Superior temporal gyrus (tissue), 1 donor: Measurements from ENCODE around the gene FAM83F.

ENCODE experiments used
- DNase-seq: peaks from one replicate; pipeline ENCODE4 v3.0.0-alpha.2; 2016; ENCODE audit errors: extremely low spot score

FAM83F gene

GRCh38 chr22:40033586-40034380, 39.0 kb downstream of the FAM83F start:
- DNase-seq, result no peak

GRCh38 chr22:40035351-40035750, 40.6 kb downstream of the FAM83F start:
- no peak for DNase-seq

- DNase-seq, result no peak
Observed at GRCh38 chr22:40036126-40036525, 41.4 kb downstream of the FAM83F start.

- DNase-seq, result peak; percentile 76
Observed at GRCh38 chr22:40036591-40037225, 42.0 kb downstream of the FAM83F start.

GRCh38 chr22:40037320-40037719, 42.6 kb downstream of the FAM83F start:
- no peak for DNase-seq

GRCh38 chr22:40039482-40040115, 44.8 kb downstream of the FAM83F start:
- peak; percentile 55 for DNase-seq

- peak; percentile 73 for DNase-seq
Observed at GRCh38 chr22:40040927-40041326, 46.2 kb downstream of the FAM83F start.

- DNase-seq, result no peak
Observed at GRCh38 chr22:40041366-40042137, 46.8 kb downstream of the FAM83F start.

- no peak for DNase-seq
Observed at GRCh38 chr22:40042312-40042711, 47.6 kb downstream of the FAM83F start.

GRCh38 chr22:40043081-40043480, 48.3 kb downstream of the FAM83F start:
- no peak for DNase-seq

- no peak for DNase-seq
Observed at GRCh38 chr22:40043793-40044101, 49.0 kb downstream of the FAM83F start.

GRCh38 chr22:40044102-40044869, 49.5 kb downstream of the FAM83F start:
- DNase-seq, result peak; percentile 100

GRCh38 chr22:40044870-40045834, 50.4 kb downstream of the FAM83F start:
- DNase-seq, result no peak

- DNase-seq, result no peak
Observed at GRCh38 chr22:40046126-40046525, 51.4 kb downstream of the FAM83F start.

- no peak for DNase-seq
Observed at GRCh38 chr22:40050258-40050657, 55.5 kb downstream of the FAM83F start.

GRCh38 chr22:40051322-40051721, 56.6 kb downstream of the FAM83F start:
- DNase-seq, result no peak

GRCh38 chr22:40053460-40053859, 58.7 kb downstream of the FAM83F start:
- no peak for DNase-seq

- DNase-seq, result no peak
Observed at GRCh38 chr22:40054486-40054885, 59.7 kb downstream of the FAM83F start.

GRCh38 chr22:40055143-40055883, 60.6 kb downstream of the FAM83F start:
- no peak for DNase-seq

GRCh38 chr22:40056154-40056553, 61.4 kb downstream of the FAM83F start:
- DNase-seq, result no peak
